HuH-7.5 (cell line): ENCODE results near the gene MTHFS.

Source experiments
- DNase-seq: peaks from one replicate; pipeline ENCODE4 v3.0.0; 2011; ENCODE audit warnings: low spot score

Gene MTHFS

GRCh38 chr15:79812541-79812940, 84.3 kb downstream of the MTHFS start:
- no peak for DNase-seq

- no peak for DNase-seq
Observed at GRCh38 chr15:79811406-79812405, 85.1 kb downstream of the MTHFS start.

GRCh38 chr15:79804838-79805237, 92.0 kb downstream of the MTHFS start:
- DNase-seq = no peak

GRCh38 chr15:79798311-79798710, 98.5 kb downstream of the MTHFS start:
- no peak for DNase-seq
